Anterior cingulate cortex (tissue), 58 donors: ENCODE results near the gene ADAM8.
"Not testable (repeated sequence)": the region's sequence is repeated elsewhere in the genome, so short reads cannot be mapped to it uniquely, and the experiment has no call there.

ENCODE experiments used
- DNase-seq, 58 donors: peaks; one replicate each; lab custom pipeline; 2025; lab: John Stamatoyannopoulos, UW

The ADAM8 gene

DNA sequence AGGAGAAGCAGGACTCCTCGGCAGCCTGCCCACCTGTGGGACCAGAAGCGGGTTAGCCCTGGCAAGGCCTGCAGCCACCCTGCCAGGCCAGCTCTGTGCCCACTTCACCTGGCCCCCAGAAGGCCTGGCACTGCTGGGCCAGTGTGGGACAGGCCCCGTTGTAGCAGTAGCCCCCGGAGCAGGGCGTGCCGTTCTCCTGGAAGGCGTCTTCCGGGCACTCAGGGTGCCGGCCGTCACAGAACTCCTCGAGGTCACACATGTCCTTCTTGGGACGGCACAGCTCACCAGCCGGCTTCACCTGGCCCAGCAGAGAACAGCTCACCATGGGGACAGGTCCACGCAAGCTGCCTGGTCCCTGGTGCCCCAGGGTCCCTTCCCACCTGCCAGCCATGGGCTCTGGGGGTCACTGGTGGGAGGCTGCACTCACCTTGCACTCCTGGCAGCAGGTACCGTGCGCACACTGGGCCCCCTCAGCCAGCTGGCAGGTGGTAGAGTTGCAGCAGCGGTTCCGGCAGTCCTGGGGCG, 5.8 kb downstream of the ADAM8 start:
- DNase-seq = no peak

DNA sequence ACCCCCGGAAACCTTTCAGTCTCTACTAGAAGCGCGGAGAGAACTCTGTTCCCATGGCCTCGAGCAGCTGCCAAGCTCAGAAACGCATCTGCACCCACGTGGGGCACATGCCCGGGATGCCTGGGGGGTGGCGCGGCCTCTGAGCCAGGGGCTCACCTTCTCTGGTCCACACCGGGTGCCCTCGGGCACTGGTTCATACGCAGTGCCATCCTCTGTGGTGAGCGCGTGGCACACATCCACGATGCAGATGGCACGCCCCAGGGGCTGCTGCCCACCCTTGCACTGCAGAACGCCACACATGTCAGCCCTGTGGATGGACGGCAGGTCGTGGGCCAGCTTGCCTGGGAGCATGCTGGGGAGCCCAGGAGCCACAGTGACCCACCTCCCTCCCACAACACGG, 6.5 kb downstream of the ADAM8 start:
- DNase-seq = no peak

DNA sequence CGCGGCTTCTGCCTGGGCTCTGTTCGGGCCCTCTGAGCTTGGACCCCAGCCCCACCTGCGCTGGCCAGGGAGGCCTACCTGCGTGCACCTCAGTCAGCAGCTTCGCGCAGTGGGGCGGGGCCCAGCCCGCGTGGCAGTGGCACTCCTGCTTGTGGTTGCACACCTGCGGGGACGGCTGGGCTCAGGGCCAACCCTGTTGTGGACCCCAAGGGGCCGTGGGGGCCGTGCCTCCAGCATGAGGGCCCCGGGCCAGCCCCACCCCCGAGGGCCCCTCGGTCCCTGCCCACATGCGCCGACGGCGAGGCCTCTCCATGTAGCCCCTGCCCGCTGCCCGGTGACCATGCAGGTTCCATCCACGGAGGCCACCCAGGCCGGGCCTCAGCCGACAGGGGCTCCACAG, 7.3 kb downstream of the ADAM8 start:
- no peak for DNase-seq

DNA sequence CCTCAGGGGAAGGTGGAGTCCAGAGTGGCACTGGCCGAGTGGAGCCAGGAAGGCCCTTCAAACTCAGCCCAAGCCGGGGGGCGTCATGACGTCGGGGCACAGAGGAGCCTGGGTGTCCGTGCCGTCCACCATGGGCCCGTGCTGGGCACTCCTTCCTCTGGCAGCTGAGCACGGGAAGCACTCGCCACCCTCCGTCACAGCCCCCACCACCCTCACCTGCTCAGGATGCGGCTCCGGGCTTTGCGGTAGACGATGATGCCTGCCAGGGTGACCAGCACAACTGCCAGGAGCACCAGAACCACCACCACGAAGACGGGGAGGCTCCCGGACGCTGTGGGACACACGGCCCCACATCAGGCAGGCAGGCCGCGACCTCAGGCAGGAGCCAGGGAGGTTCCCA, 8.1 kb downstream of the ADAM8 start:
- DNase-seq = no peak

DNA sequence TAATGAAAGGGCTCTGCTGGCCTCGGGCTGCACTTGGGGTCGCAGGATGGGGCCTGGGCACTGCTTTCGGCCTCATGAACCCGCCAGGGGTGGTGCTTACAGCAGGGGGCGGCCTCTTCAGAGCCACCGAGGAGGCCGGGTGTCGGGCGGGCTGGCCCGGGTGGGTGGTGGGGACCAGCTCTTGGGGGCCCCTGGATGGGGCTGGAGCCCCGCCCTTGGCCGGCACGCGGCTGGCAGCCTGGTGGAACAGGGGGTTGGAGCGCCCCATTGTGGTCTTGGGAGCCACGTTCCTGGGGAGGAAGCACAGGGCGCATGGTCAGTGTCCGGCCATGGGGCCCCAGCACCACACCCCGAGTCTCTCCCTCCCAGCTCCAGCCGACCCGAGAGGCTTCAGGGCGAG, 8.8 kb downstream of the ADAM8 start:
- no peak for DNase-seq

- DNase-seq = no peak
These were observed 9.4 kb downstream of the ADAM8 start for GRCh38 chr10:133267293-133267692.

DNA sequence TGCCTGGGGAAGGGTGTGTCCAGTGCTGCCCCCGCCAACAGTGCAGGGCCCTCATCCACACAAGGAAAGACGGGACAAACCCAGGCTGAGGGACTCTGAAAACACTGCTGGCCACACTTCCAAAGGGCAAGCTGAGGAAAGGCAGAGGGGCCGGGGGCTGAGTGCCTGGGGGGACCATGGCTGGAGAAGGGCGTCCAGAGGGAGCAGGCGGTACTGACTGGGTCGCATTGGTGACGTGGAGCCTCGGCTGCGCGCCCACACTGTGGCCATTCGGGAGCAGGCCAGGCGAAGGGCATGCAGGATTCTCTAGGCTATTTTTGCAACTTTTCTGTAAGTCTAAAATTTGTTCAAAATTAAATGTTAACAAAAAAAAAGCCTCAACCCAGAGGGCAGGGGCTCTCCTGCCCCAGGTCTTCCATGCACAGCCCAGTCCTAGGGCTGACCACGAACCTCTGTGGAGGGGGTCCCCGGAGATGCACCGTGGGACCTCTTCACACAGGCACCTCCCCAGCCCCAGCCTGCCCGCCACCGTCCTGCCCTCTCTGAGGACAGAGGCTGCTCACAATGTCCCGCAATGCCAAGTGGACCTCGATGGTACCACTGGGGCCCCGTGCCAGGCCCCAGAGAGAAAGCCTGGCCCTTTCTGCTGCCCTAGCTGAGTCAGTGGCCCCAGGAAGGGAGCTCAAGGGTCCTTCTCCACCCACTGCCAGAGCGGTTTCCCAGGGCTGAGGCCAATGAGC, 10.4 kb downstream of the ADAM8 start:
- no peak for DNase-seq

GRCh38 chr10:133265052-133265451, 11.6 kb downstream of the ADAM8 start:
- DNase-seq = not testable (repeated sequence)

DNA sequence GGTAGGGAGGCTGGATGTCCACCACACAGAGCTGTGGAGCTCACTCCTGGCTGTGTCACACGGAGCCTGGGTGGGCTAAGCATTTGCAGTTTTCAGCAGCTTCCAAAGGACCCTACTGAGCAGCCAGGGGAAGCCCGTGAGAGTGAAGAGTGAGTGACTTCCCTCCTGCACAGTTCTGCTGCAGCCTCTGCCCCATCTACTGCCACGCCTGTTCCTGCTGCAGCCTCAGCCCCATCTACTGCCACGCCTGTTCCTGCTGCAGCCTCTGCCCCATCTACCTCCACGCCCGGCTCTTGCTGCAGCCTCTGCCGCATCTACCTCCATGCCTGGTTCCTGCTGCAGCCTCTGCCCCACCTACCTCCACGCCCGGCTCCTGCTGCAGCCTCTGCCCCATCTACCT, 12.2 kb downstream of the ADAM8 start:
- DNase-seq = no peak

DNA sequence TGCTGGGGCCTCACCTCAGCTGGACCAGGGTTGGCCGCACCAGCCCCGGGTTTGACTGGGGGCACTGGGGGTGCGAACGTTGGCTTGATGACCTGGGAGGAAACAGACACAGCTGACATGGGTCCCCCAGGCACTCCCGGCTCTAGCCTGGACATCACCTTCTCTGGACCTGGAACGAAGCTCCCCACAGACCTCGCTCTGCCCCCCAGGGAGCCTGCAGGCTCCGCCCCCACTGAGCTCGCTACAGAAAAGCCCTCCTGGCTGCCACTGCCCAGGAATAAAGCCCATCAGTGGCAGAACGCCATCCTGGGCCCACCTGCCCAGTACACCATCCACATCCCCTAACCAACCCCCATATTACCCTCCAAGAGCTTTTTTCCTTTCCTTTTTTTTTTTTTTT, 13.0 kb downstream of the ADAM8 start:
- no peak for DNase-seq

DNA sequence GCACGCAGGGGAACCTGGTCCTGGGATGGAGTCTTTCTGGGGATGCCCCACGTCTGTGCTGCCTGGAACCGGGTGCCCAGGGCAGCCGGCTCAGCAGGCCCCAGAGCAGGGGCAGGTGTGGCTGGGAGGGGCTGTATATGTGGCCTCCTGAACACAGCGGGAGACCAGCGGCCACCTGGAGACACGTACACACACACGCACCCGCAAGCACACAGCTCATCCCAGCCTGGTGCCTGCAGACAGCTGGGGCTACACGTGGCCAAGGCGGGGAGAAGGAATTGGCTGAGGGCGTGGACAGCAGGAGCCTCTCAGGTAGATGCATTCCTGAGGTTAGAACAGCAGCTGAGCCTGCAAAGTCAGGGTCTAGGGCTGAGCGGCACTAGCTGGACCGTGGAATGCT, 14.0 kb downstream of the ADAM8 start:
- DNase-seq = no peak

DNA sequence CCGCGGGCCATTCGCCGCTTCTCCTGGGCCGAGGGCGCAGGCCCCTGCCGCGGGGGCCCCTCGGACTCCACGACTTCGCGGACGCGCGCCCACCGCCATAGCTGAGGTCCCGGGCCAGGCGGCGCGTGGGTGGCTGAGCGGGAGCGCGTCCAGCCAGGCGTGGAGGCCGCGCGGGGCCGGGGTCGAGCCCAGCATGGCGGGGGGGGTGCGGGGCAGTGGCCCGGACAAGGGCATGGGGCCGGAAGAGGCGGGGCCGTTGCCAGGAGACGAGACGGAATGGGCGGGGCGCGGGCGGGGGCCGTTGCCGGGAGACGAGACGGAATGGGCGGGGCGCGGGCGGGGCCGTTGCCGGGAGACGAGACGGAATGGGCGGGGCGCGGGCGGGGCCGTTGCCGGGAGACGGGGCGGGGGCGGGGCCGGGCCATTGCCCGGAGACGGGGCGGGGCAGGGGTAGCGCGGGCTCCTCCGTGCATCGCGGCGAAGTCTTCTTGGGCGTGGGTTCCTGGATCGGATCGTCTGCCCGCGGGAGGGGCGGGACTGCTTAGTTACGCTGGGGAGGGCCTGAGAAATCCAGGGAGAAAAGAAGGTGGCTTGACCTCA, 14.8 kb downstream of the ADAM8 start:
- DNase-seq = peak in 55 of 58 donors; percentile 12 to 95 (median 76)

DNA sequence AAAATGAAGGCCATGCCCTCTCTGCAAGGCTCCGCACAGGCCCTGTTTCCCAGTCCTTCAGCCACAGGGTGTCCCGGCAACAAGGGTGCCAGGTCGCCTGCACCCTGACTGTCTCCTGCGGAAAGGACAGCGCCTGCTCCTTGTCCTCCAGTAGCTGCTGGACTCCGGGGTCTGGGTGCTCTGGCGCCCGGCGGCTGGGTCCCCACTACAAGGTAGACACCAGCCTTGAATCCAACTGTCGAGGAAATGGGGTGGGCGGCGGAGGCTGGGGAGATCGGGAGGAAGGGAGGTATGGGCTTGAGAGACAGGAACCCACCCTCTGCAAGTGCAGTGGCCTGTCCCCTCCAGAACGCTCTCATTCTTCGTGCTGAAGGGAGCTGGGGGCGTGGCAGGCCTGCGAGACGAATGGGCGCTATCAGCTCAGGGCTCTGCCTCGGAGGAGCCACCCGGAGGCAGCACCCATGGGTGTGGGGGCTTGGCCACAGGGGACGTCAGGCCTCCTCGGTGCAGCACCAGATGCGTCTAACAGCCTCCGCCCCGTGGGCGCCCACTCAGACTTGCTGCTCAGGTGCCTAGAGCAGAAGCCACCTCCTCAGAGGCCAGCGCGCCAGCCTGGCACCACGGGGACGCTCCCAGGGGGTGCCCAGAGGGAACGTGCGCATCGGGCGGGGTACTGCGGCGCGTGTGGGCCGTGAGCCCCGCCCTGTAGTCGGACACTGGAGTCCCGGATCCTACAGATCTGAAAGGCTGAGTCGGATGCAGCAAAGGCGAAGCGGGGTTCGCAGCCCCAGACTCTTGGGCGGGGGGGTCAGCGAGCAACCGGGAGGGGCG, 15.6 kb downstream of the ADAM8 start:
- DNase-seq = peak in 26 of 58 donors; percentile 12 to 77 (median 43)

GRCh38 chr10:133259602-133259989, 17.1 kb downstream of the ADAM8 start:
- DNase-seq = no peak

GRCh38 chr10:133258818-133259601, 17.7 kb downstream of the ADAM8 start:
- peak in 34 of 58 donors; percentile 8 to 73 (median 32) for DNase-seq

DNA sequence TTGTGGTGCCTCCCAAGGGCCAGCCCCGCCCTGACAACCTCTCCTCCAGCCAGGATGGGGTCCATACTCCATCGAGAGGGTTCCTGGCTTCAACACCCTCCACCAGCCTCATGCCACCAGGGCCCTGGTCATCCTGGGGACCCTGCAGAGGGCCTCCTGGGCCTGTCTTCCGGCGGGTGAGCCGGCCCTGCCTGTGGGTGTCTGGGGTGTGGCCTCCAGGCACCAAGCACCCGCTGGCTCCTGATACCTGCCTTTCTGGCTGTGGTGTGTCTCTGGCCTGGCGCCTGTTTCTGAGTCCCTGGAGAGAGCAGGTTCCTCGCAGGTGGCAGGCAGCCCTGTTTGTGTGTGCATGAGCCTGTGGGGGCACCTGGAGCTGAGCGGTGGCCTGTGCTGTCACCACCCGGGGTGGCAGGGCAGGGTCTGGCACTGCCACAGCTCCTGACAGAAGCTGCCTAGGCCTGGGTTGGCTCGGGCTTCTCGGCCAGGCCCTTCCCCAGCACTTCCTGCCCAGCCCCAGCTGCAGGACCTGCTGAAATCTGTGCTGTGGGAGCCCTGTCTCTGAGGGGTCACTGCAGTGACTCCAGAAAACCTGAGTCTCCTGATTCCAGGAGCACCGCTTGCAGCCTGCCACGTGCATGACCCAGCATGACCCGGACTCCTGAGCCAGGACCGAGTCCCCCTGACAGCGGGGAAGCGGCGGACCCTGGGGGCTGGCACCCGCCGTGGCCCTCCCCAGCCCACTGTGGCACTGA, 18.4 kb downstream of the ADAM8 start:
- no peak for DNase-seq

DNA sequence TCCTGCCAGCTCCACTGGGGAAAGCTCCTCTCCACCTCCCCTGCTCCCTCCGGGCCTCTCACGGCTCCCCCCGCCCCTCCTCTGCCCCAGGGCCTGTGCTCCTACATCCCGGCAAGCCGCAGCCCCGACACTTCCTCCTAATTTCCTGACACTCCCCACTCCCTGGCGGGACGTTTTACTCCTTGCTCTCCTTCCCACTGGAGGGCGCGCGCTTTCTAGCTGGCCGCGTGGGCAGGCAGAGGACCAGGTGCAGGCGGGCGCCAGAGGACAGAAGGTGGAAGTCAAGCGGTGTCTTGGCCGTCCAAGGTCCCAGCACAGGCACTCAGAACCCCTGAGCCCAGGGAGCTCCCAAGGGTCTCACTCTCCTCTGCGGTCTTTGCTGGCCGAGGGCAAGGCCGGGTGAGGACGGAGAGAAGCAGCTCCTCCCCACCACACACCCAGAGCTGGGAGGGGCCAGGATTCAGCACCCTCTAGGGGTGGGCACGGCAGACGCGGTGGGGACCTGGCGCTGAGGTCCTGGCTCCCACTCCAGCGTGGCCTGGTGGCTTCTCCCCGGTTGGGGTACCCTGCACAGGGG, 19.1 kb downstream of the ADAM8 start:
- peak in 6 of 58 donors; percentile 11 to 27 (median 18) for DNase-seq

DNA sequence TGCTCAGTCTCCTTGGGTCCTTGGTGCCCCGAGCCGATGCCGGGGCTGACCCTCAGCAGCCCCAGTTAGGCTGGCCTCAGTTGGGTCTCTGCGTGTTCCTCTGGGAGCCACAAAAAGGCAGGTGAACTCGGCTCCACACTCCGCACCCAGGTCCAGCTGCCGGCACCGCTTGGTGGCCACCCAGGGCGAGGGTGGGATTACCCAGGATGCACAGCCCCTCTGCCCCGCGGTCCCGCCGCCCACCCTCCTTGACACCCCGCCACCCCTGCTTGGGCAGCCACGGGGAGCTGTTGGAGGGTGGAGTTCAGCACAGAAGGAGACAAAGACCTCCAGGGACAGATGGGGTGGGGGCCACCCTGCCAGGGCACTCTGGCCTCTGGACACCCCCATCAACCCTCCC, 21.3 kb downstream of the ADAM8 start:
- DNase-seq = no peak

DNA sequence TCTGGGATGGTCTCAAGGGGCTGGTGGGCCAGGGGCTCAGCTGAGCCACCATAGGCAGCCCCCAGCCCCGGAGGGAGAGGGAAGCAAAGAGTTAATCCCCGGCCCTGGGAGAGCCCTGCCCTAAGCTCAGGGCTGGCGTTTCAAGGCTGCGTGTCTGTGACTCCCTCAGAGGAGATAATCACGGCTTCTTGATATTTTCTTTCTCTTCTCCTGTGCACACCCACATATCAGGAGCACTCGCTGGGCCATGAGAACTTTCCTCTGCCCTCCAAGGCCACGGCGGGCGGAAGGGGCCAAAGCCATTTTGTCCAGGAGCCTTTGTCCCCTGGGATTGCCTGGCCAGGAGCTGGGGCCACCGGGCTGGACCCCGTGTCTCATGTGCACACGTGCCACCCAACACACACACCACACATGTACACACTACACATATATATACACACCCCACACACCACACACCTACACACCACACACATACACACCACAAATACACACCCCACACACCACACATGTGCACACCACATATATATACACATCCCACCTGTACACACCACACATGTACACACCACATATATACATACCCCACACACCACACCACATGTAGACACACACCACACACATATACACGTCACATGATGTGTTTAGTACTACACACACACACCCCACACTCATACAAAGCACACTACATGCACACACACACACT, 22.1 kb downstream of the ADAM8 start:
- no peak for DNase-seq
